Skin of body (tissue), 2 donors: Measurements from ENCODE around the gene ERGIC1. TPM values are rescaled to one million over a fixed set of nuclear protein-coding genes. Genes with fewer than 3 reads are reported as not detected.
"Not testable (repeated sequence)": the region's sequence is repeated elsewhere in the genome, so short reads cannot be mapped to it uniquely, and the experiment has no call there.

Experiments used
- DNase-seq: peaks from one replicate; lab custom pipeline; 2025; lab: John Stamatoyannopoulos, UW
- total RNA-seq: library from RNA; depleted of rRNA; stranded (reverse); fragments of >200 nt; gene quantifications from one replicate; pipeline ENCODE4 v1.2.3, GENCODE V29; 2014

ERGIC1 gene
- total RNA-seq, 1 donor from 2014 or later, result 44.3 TPM

DNA sequence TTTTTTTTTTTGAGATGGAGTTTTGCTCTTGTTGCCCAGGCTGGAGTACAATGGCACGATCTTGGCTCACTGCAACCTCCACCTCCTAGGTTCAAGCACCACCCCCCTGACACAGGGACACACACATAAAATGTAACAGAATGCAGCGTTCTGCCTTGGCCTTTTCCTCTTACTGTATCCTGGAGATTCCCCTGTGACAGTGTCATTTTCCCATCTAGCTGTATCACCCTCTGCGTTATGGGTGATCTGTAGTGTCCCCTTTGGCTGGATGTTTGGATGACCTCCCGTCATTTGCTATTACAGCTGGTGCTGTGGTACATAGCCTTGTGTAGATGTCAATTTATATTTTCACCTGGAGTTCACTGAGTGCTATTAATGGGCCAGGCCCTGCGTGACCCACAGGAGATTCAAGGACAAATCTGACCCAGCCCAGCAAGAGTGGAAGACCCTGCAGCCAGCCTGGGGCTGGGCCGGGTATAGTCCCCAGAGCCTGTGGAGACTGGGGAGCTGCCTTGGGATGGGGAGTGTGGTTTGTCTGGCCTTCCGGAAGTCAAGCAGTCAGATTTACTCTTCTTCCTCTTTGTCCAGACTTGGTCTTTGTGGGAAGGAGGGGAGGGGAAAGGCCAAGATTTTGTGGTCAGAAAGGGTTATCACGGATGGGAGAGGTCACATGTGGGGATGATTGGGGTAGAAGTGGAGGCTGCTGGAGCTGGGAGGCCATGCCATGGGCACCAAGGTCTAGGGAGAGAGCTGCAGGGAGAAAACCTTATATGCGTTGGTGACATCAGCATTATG, 43.6 kb downstream of the ERGIC1 start:
- DNase-seq, result no peak

DNA sequence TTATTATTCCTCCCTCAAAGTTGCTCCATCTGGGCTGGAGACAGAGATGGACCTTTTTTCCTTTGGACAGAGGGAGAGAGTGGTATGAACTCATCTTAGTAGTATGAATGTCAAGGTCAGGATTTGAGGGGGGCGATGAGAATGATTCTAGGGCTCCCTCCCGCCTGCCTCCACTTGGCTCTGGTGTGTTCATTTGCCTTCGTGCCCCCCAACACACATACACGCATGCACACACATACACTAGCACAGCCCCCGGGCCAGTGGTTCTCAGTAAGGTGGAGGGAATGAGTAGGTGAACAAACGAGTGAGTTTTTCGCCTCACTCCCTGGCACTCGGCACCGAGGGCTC, 44.5 kb downstream of the ERGIC1 start:
- DNase-seq, result no peak

DNA sequence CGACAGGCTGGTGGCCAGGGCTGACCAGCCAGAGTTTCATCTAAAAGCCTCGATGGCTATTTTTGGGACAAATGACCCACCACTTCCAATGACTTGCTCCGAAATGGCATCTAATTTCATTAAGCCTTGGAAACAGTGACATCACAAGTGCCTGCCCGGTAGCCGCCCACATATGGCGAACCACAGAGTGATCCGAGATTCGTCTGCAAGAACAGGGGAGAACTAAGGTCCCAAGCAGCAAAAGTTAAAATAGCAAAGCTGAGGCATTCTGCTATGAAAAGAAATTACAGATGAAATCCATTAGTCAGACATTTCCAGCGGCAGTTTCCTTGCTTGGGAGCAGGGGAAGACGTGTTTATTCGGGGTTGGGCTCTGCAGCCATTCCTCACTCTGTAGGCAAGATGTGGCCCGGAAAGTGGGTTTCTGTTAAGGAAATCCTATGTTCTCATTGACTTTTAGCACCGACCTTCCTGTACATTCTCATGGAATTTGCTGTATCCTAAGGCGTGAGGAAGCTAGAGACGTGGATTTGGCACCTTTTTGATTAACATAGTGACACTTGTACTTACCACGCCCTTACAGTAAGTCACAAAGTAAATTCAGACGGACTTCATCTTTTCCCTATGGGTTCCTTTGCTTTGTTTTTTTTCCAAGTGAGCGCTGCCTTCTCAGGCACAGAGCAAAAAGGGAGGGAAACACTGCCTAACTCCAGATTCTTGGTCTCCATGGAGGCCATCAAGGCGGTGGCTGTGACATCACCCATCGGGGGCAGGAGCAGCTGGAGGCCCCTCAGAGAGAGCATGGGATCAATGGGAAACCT, 45.1 kb downstream of the ERGIC1 start:
- DNase-seq, result peak; percentile 92

DNA sequence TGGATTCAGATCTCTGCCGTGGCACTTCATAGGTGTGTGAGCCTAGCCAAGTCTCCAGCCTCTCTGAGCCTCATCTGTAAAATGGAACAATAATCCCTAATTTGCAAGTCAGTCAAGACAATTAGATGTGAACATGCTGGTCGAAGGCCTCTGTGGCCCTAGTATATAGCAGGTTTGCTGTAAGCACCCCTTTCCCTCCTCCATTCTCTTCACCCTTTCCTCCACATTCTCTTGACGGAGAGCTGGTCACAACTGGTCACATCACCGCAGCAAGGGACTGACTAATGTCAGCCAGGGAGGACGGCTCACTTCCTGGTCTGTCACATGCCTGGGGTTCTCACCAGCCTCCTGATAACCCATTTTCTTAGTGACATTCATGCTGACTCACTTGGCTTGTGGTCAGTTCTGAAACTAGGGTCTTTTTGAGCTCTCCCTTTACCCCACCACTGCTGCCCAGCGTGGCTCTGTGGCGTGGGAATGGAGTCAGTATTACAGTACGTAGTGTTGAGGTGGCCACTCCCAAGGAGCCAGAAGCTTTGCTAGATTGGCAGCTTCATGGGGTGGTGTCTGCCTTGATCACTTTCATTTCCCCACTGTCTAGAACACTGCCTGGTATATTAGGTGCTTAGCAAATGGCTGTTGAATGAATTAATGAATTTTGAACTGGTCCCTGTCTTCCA, 47.8 kb downstream of the ERGIC1 start:
- no peak for DNase-seq

DNA sequence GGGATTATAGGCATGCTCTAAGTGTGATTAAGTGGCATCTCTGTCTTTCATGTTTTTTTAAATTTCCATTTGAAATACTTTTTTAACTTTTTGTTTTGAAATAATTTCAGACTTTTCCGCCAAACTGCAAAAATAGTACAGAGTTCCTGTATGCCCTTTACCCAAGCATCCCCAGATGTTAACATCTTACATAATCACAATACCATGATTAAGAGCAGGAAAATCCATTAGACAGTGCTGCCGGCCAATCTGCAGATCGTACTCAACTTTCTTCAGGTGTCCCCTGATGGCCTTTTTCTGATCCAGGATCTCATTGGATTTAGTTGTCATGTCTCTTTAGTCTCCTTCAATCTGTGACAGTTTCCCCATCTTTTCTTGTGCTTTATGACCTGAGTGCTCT, 49.0 kb downstream of the ERGIC1 start:
- DNase-seq, result no peak

DNA sequence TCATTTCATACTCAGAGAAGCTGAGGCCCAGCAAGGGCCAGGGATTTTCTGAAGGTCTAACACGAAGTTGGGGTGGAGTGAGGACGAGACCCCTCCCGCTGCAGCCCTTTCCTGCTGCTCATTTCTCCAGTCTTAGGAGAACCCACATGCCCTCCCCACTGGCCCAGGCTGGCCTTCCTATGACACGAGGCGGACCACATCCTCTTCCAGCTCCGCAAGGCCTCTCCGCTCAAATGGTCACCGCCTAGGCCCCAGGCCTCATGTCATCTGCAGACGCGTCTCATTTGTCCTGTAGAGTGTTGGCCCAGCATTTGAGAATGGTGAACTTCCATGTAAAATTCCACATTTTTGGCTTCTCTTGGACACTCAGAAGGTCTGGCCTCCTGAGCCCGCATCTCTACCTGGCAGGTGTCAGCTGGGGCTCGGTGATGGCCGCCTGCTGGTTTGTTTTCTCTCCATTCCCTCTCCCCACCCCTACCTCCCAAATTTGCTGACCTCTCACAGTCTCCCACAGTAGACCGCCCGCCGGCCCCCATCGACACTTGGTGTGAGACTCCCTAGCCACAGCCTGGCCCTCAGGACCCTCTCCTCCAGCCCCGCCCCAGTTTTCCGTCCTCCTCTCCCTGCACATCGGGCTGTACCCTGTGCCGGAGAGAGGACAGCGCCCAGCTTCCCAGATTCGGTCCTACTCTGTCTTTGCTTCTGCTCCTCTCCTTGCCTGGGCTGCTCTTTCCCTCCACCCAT, 51.7 kb downstream of the ERGIC1 start:
- DNase-seq, result no peak

DNA sequence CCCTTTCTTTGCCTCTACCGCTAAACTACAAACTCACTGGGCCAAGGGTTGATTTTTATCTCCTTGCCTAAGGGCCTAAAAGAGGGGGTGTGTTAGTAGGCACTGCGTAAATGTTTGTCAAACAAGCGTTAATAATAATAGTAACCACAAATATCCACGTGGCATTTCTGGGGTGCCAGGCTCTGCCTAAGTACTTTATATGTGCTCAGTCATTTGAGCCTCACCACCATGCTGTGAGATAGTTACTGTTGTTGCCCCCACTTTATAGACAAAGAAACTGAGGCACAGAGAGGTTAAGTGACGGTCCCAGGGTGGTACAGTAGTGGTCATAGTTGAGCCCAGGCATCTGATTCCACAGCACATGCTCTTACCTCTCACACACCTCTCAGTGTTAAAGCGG, 52.4 kb downstream of the ERGIC1 start:
- DNase-seq, result no peak

DNA sequence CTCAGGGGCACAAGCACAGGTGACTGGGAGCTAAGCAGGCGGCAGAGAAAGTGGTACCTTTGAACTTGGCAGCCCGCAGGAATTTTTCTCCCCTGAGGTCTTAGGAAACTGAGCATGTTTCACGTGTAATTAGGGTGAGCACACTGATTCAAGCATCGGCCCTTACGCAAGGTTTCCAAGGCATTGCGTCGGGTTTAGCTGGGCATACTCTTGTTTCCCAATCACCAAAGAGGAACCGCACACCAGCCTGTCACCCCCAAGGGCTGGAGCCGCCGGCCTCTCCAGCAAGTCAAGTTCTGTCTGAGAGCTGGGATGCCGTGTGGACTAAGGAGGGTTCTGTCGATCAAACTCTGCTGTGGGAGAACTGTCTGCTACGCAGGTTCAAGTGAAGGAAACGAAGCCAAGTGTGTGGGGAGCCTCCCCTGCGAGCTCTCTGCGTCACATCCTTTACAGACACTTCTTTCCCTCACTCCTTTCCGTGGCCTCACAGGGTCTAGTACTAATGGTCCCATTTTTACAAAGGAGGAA, 53.0 kb downstream of the ERGIC1 start:
- peak; percentile 83 for DNase-seq

DNA sequence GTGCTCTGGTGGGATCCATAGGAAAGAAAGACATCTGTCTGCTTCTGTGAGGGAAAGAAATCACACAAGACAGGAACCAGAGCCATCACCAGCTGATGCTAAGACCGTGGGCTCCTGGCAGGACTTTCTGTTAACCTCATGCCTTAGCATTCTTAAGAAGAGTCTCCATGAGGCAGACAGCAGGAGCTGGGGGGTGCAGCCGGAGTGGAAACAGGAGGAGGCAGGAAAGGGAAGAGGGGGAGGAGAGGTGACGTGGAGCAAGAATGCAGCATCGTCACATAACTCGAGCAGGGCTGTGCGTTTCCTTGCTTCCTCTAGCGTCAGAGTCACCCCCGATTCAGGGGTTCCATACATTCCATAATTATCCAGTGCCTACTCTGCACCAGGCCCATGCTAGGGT, 53.6 kb downstream of the ERGIC1 start:
- peak; percentile 79 for DNase-seq

DNA sequence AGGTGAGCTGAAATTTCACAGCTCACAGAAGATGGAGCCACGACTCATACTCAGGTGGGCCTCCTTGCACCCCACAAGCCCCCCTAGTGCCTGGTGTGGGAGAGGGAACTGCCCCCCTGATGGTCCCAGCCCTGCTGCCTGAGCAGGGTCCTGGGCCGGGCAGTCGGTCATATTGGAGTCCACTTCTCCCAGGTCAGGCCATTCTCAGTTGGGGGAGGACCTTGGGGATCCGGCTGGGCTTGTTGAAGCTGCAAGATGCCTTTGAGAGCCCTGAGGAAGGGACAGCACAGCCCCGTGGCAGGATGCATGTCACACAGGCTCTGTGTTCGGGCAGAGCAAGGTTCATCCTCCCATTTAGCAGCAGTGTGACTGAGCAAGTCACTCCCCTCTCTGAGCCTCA, 56.6 kb downstream of the ERGIC1 start:
- DNase-seq, result no peak

DNA sequence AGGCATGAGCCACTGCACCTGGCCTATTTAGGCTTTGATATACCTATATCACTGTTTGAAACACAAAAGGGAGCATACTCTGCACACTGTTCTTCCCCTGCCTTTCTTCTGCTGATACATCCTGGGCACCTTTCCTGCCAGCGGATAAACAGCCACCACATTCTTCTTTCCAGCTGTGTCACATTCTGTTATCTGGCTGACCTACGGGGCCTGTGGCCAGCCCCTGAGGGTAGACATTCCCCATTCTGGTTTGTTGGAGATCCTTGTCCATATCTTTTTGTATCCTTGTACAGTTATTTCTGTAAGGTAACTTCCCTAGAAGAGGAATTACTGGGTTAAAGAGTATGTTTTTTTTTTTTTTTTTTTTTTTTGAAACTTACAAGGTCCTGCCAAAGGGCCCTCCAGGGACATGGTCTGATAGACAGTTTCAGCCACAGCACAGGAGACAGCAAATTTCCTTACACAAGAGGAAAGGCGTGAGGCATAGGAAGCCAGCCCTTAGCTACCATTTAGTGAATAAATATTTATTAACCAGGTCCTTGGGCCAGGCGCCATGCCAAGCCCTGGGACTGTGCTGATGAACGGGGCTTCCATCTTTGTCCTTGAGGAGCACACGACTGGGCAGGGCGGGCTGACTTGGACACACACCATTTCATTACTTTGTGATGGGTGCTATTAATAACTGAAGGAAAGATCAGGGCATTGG, 57.8 kb downstream of the ERGIC1 start:
- DNase-seq, result peak; percentile 39

DNA sequence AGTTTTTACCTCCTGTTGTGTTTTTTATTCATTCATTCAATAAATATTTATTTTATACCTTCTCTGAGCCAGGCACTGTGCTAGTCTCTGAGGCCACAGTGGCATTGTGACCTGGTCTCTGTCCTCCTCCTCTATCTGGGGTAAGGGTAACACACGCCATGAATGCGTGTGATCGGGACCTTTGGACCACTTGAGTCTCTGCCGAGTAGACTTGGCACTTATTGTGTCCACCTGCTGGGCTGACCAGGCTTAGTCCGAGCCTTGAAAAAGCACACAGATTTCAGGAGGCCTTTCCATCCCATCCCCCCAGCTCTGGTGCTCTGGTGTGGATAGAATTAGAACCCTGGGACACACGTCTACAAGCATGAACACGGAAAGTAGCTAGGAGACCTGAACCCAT, 58.7 kb downstream of the ERGIC1 start:
- no peak for DNase-seq

DNA sequence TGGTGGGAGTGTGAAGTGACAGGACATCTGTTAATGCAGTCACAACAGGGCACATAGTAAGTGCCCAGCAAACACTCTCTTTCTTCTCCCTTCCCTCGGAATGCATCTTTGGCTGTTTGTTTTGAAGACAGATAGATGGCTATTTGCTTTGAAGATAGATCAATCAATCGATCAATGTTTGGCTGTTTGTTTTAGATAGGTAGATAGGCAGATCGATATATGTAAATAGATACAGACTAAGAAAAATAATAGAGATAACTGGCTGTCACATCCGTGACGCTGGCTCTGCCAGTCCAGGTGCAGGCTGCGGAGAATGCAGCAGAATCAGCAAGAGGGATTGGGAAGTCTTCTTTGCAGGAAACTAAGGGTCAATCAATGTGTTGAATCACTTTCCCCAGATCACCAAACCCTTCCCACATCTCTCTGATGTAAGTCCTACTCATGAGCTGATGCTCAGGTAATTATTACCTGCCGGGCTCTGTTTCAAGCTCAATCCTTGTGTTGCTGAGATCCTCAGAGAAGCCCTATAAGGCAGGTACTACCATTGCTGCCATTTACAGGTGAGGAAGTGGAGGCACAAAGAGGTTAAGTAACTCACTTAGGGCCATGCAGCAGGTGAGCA, 60.8 kb downstream of the ERGIC1 start:
- DNase-seq, result no peak

DNA sequence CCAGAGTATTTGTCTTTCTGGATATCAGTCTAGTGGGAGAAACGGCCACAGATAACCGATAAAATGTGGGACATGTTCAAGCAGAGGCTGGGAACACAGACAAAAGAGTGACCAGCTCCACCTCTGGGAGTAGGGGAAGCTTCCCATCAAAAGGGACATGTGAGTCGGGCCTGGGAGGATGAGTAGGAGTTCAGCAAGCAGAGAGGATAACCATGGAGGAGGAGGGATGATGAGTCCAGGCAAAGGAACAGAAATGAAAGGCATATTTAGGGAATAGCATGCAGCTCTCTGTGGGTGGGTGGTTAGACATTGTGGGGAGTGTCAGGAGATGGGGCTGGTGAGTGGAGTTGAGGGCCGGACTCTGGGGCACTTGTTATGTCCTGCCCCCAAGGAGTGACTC, 61.5 kb downstream of the ERGIC1 start:
- no peak for DNase-seq

DNA sequence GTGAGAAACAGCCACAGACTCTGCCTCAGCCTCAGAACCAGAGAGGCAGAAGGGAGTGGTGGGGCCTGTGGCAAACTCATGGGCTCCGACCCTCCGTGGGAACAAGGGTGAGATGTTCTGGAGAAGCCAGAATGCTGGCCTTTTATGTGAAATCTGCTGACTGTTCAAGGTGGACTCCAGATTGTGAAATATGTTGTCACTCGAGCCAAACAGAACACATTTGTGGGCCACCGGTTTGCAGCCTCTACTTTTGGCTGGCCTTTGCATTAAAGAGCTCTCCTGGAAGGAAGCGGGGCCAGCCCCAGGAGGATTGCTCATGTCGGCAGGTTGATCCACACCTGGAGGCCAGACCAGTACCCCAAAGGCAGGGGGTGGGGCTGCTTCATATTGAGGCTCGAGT, 62.4 kb downstream of the ERGIC1 start:
- no peak for DNase-seq

DNA sequence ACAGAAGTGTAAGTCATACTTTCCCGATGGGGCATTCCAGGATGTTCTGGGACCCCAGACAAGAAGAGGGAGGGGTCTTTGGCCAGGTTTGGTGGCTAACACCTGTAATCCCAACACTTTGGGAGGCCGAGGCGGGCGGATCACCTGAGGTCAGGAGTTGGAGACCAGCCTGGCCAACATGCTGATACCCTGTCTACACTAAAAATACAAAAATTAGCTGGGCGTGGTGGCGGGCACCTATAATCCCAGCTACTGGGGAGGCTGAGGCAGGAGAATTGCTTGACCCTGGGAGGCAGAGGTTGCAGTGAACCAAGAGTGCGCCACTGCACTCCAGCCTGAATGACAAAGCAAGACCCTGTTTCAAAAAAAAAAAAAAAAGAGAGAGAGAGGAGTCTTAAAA, 63.0 kb downstream of the ERGIC1 start:
- DNase-seq, result not testable (repeated sequence)

DNA sequence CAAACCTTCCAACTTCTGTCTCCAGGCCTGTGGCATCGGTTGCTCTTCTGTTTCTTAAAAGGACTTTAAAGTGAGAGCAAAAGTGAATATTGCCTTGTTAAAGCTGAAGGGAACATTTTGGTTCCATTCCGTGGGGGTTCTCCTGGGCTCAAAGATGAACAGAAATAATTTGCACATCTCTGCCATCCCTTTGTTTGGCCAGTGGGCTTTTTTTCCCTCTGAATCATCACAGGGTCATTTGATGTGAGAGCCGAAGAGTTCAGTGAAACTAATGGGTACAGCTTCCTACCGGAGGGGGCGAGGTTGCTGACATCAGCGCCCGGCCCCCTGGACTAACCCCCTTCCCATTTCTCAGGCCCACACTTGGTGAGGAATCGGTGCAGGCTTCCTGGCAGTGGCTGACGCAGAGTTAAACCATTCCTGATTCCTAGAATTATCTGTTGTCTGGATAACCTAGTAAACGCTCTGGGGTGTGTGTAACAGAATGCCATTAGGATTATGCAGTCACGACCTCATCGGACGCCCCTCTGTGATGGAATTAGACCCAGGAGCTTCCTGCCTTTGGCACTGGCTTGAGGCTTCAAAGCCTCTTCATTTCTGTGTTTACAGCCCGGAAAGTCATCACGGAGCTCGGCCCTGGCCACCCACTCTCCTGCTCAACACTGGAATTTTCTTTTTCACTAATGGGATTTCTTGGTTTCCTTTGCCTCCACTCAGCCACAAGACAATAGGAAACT, 63.6 kb downstream of the ERGIC1 start:
- DNase-seq, result peak; percentile 31

DNA sequence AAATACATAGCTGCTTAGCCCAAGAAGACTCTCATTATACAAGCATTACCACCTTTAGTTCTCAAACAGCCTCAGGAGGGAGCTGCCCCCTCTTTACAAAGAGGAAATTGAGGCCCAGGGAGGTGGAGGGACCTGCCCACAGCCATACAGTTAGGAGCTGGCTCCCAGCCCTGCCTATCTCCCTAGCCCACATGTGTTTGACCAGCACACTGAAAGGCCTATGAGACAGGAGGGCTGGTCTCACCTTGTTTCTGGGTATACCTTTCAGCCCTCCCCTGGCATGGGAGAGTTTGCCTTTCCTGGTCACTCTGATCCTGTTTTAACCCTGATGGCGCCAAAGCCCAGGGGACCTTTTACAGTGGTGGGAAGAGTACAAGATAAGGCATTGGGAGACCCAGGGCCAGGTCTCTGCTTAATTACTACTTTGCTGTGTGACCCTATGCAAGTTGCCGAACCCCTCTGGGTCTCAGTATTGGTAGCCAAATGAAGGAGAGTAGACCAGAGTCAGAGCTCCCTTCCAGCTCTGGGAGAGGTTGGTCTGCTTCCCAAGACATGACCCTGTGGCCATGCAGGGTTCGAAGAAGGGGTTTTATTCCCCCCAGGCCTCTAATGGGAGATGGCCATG, 64.3 kb downstream of the ERGIC1 start:
- DNase-seq, result no peak

DNA sequence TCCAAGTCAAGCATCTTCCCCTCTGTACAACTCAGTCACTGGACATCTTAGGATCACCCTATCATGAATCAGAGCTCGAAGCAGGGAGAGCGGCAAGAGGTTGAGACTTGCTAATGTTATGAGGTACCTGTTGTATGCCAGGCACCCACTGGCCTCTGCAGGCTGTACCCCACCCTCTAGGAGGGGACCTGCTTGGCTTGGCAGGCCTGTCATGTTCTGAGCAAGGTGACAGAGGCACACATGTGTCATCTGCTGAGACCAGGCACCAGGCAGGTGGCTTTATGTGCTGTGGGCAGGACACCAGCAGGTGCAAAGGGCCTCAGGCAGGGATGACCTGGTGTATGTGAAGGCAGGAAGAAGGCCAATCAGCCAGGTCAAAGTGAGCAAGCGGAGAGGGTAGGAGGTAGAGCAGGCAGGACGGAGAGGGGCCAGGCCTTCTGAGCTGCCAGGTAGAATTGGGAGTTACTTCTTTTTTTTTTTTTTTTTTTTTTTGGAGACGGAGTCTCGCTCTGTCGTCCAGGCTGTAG, 64.9 kb downstream of the ERGIC1 start:
- no peak for DNase-seq
